ENCODE measurements around the gene AKNA. TPM values are rescaled to one million over a fixed set of nuclear protein-coding genes. Genes with fewer than 3 reads are reported as not detected.

The AKNA gene
- total RNA-seq, 4 donors from 2014 or later, result 6.4 to 13.2 (median 8.0) TPM

DNA sequence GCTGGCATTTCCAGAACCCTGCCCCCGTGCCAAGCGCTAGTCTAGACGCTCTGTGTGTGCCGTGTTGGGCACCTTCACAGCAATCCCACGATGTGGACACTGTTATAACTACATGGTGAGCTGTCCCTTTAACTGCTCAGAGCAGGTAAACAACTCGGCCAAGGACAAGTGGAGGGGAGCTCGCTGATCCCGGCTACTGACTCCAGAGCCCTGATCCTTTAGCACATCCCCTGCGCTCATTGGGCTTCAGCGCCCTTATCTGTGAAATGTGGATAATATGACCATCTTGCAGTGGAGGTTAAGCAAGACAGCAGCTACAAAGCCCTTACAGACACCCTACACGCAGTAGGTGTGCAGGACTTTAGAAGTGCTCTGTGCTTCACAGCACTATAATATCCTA, 41.6 kb downstream of the AKNA start:
- no peak overlapping the region for H3K4me3 ChIP-seq (ENCODE audit: low read depth, poor library complexity, severe bottlenecking)
- no peak for TF ChIP-seq CTCF (IDR thresholded peaks at IDR 0.05)
- no peak for TF ChIP-seq POLR2A (IDR thresholded peaks at IDR 0.05)
- WGBS, 2 donors, result 88 to 93% methylated on average over 11 of the region's 11 CpGs
- DNase-seq (ENCODE audit: low spot score in 2 of 2), result no peak
- intact Hi-C loops (cut with DNase I; ENCODE audit: low total_unique reads), result no loop called here

GRCh38 chr9:114345493-114346065, 42.2 kb downstream of the AKNA start:
- no peak for DNase-seq (ENCODE audit: low spot score in 2 of 2)
- intact Hi-C loops (cut with DNase I; ENCODE audit: low total_unique reads), result no loop called here
- H3K4me3 ChIP-seq (ENCODE audit: low read depth, poor library complexity, severe bottlenecking), result no peak overlapping the region
- TF ChIP-seq POLR2A (IDR thresholded peaks at IDR 0.05), result no peak
- no peak for TF ChIP-seq CTCF (IDR thresholded peaks at IDR 0.05)
- 86 to 93% methylated on average over 7 of the region's 7 CpGs for WGBS, 2 donors

DNA sequence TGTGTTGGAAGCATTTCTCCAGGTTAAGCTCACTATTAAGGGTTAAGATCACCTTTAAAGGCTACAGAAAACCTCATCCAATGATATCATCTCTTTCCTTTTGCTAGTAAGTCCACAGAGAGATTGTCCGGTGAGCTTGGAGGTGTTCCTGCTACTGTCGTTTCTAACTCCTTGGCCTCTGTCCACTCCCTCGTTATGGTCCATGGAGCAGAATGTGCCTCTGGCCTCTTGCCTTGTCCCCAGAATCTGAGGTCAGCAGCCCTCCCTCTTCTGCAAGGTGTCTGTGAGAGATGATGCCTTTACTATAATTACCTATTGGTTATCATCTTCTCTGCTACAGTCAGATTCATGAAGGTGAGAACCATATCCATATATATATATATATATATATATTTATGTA, 43.1 kb downstream of the AKNA start:
- no peak for TF ChIP-seq POLR2A (IDR thresholded peaks at IDR 0.05)
- TF ChIP-seq CTCF (IDR thresholded peaks at IDR 0.05), result no peak
- intact Hi-C loops (cut with DNase I; ENCODE audit: low total_unique reads), result no loop called here
- DNase-seq (ENCODE audit: low spot score in 2 of 2), result no peak
- no peak overlapping the region for H3K4me3 ChIP-seq (ENCODE audit: low read depth, poor library complexity, severe bottlenecking)
- 70 to 76% methylated on average over 3 of the region's 3 CpGs for WGBS, 2 donors

DNA sequence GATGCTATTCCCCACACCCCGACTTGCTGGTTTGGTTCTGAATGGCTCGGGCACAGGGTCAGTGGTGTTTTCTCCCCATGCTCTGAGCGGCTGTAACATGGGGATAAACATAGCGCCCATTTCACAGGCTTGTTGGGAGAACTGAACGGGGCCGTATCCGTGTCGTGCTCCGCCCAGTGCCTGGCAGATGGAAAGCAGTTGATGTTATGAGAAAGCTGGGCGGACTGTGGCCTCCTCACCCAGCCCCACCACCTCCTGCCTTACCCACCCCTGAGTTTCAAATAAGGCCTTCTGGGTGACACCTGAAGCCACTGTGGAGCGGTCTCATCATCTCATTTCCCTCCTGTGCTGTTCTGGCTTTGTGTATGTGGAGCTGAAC, 43.6 kb downstream of the AKNA start:
- no peak overlapping the region for H3K4me3 ChIP-seq (ENCODE audit: low read depth, poor library complexity, severe bottlenecking)
- intact Hi-C loops (cut with DNase I; ENCODE audit: low total_unique reads), result no loop called here
- 92 to 94% methylated on average over 11 of the region's 11 CpGs for WGBS, 2 donors
- no peak for DNase-seq (ENCODE audit: low spot score in 2 of 2)
- TF ChIP-seq POLR2A (IDR thresholded peaks at IDR 0.05) (no peak), CTCF (IDR thresholded peaks at IDR 0.05) (no peak)

DNA sequence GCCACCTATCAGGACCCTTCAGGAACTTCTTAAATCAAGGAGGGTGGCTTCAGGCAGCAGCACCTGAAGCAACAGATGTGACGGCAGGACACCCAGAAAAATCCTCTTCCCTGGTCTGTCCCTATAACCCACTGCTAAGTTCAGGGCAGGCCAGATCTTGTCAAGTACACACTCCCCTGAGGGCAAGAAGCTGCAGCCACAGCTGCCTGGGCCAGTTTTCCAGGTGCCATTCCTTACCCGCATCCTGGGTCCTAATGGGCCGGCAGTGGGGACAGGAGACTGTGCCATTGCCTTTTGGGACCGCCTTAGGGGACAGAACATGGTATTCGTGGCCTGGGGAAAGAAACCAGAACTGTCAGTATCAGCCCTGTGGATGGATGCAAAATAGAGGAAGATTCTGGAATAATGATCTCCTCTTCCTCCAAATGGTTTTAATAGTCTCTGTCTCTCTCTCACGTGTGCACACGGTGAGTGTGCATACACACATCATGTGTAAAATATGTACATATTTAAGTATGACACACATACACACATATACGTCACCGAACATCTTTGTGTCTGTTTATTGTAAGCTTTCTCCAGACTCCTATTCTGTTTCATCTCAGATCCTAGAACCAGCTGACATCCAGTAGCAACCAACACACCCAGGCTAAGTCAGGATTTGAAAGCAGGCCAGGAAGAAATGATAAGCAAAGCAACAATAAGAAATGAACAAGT, 44.2 kb downstream of the AKNA start:
- TF ChIP-seq POLR2A (IDR thresholded peaks at IDR 0.05) (no peak), CTCF (IDR thresholded peaks at IDR 0.05) (no peak)
- H3K4me3 ChIP-seq (ENCODE audit: low read depth, poor library complexity, severe bottlenecking), result no peak overlapping the region
- DNase-seq (ENCODE audit: low spot score in 2 of 2), result no peak
- intact Hi-C loops (cut with DNase I; ENCODE audit: low total_unique reads), result no loop called here
- WGBS, 2 donors, result 79 to 88% methylated on average over 9 of the region's 9 CpGs
